Mesendoderm (in vitro differentiated cells): ENCODE data around the gene ZNF341.

Experiments
- DNase-seq: peaks from one replicate; pipeline ENCODE4 v3.0.0; 2013
- H2AK5ac ChIP-seq: 2 replicates; pipeline ENCODE4 v1.6.1; 2013; ENCODE audit warnings: low read length, inconsistent platforms
- H2BK120ac ChIP-seq: 2 replicates; pipeline ENCODE4 v1.6.1; 2013; ENCODE audit warnings: low read depth, mild to moderate bottlenecking, low read length, moderate library complexity, mixed read lengths
- H2BK15ac ChIP-seq: replicated peaks from 2 replicates; pipeline ENCODE4 v1.6.1; 2013; ENCODE audit warnings: low read depth, mild to moderate bottlenecking, moderate library complexity
- H2BK5ac ChIP-seq: 2 replicates; pipeline ENCODE4 v1.6.1; 2013; ENCODE audit warnings: low read length, inconsistent platforms
- H3K18ac ChIP-seq: 2 replicates; pipeline ENCODE4 v1.6.1; 2013; ENCODE audit warnings: mild to moderate bottlenecking, low read length, mixed read lengths
- H3K23ac ChIP-seq: one replicate; pipeline ENCODE4 v1.6.1; 2013; ENCODE audit warnings: low read length
- H3K27ac ChIP-seq: 2 replicates; pipeline ENCODE4 v1.5.1; 2013; ENCODE audit warnings: low read depth, mild to moderate bottlenecking, inconsistent platforms, low read length, moderate library complexity
- H3K27me3 ChIP-seq: 2 replicates; pipeline ENCODE4 v1.6.1; 2013; ENCODE audit warnings: low read length, control low read depth, mild to moderate bottlenecking, inconsistent platforms; ENCODE audit not compliant: insufficient read depth, poor library complexity
- H3K36me3 ChIP-seq: 2 replicates; pipeline ENCODE4 v1.6.1; 2013; ENCODE audit warnings: low read length, inconsistent platforms; ENCODE audit not compliant: control insufficient read depth, insufficient read depth
- H3K4ac ChIP-seq: one replicate; pipeline ENCODE4 v1.6.1; 2013; ENCODE audit warnings: low read depth, mild to moderate bottlenecking, low read length, moderate library complexity
- H3K4me1 ChIP-seq: 2 replicates; pipeline ENCODE4 v1.6.1; 2013; ENCODE audit warnings: low read depth, low read length, inconsistent platforms; ENCODE audit not compliant: control insufficient read depth
- H3K4me2 ChIP-seq: 2 replicates; pipeline ENCODE4 v1.6.1; 2013; ENCODE audit warnings: low read length
- H3K4me3 ChIP-seq: 2 replicates; pipeline ENCODE4 v1.5.1; 2013; ENCODE audit warnings: mild to moderate bottlenecking, low read length
- H3K56ac ChIP-seq: one replicate; pipeline ENCODE4 v1.6.1; 2013; ENCODE audit warnings: low read length
- H3K79me1 ChIP-seq: 2 replicates; pipeline ENCODE4 v1.6.1; 2013; ENCODE audit warnings: low read length, inconsistent platforms
- H3K79me2 ChIP-seq: 2 replicates; pipeline ENCODE4 v1.6.1; 2013; ENCODE audit warnings: mild to moderate bottlenecking, low read length; ENCODE audit not compliant: control insufficient read depth, insufficient read depth
- H3K9ac ChIP-seq: 2 replicates; pipeline ENCODE4 v1.6.1; 2013; ENCODE audit warnings: low read length, inconsistent platforms
- H4K5ac ChIP-seq: one replicate; pipeline ENCODE4 v1.6.1; 2013; ENCODE audit warnings: low read length
- H4K8ac ChIP-seq: one replicate; pipeline ENCODE4 v1.6.1; 2013; ENCODE audit warnings: low read depth, mild to moderate bottlenecking, control low read depth, low read length, moderate library complexity
- WGBS: extraction: QIAGEN DNeasy Blood & Tissue Kit; methylation state at CpG from one replicate; pipeline ENCODE4 v1.1.7; 2013; ENCODE audit warnings: low lambda C conversion rate, missing lambda C conversion rate; ENCODE audit not compliant: insufficient coverage; ENCODE audit errors: extremely low coverage; 5-methylcytosine and 5-hydroxymethylcytosine counted together

ZNF341 gene

GRCh38 chr20:33765592-33765991 is 33.8 kb downstream of the ZNF341 start:
- Histone ChIP-seq H3K56ac (no peak overlapping the region), H3K9ac (no peak overlapping the region), H3K4me1 (no peaks in the 10 kb centered on the region), H3K79me2 (no peaks in the 10 kb centered on the region), H3K27me3 (no peaks in the 10 kb centered on the region), H2BK120ac (no peak overlapping the region), H4K8ac (no peak overlapping the region), H3K27ac (no peak overlapping the region), H3K23ac (no peak overlapping the region), H3K18ac (no peak overlapping the region), H3K4ac (no peak overlapping the region), H3K79me1 (no peaks in the 10 kb centered on the region), H3K4me3 (no peak overlapping the region), H2BK15ac (no peak overlapping the region), H3K36me3 (no peaks in the 10 kb centered on the region), H2AK5ac (no peak overlapping the region), H2BK5ac (no peak overlapping the region), H3K4me2 (no peak overlapping the region), H4K5ac (no peak overlapping the region)
- DNase-seq: no peak
- no CpG with 5 or more reads among the region's 5 CpGs for WGBS

DNA sequence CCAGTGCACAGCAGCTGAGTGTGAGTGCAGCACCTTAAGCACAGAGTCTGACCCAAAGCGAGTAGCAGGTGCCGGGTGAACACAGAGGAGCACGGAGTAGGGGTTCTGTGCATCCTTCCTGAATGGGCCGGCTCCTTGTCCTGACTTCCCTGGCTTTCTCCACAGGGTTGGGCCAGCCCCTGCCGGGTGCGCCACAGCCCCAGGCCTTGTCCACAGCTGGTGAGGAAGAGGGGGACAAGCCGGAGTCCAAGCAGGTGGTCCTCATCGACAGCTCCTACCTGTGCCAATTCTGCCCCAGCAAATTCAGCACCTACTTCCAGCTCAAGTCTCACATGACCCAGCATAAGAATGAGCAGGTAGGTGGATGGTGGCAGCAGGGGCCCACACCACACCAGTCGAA is 34.9 kb downstream of the ZNF341 start:
- no peak overlapping the region for H4K5ac ChIP-seq
- no CpG with 5 or more reads among the region's 9 CpGs for WGBS
- H3K9ac ChIP-seq: no peak overlapping the region
- no peak overlapping the region for H3K18ac ChIP-seq
- H3K36me3 ChIP-seq: no peaks in the 10 kb centered on the region
- no peak overlapping the region for H3K4ac ChIP-seq
- H4K8ac ChIP-seq: no peak overlapping the region
- H3K4me3 ChIP-seq: no peak overlapping the region
- no peak overlapping the region for H2BK5ac ChIP-seq
- H2BK15ac ChIP-seq: no peak overlapping the region
- H3K4me1 ChIP-seq: no peaks in the 10 kb centered on the region
- no peak overlapping the region for H3K23ac ChIP-seq
- H2BK120ac ChIP-seq: no peak overlapping the region
- H3K79me1 ChIP-seq: no peaks in the 10 kb centered on the region
- no peak overlapping the region for H3K56ac ChIP-seq
- DNase-seq: no peak
- no peak overlapping the region for H3K27ac ChIP-seq
- no peak overlapping the region for H3K4me2 ChIP-seq
- no peaks in the 10 kb centered on the region for H3K79me2 ChIP-seq
- H3K27me3 ChIP-seq: no peaks in the 10 kb centered on the region
- H2AK5ac ChIP-seq: no peak overlapping the region

GRCh38 chr20:33767777-33768138 is 36.0 kb downstream of the ZNF341 start:
- Histone ChIP-seq H3K4me2 (no peak overlapping the region), H3K23ac (no peak overlapping the region), H3K4me3 (no peak overlapping the region), H2AK5ac (no peak overlapping the region), H3K4me1 (no peaks in the 10 kb centered on the region), H3K79me1 (no peaks in the 10 kb centered on the region), H3K4ac (no peak overlapping the region), H3K36me3 (no peaks in the 10 kb centered on the region), H3K27me3 (no peaks in the 10 kb centered on the region), H3K9ac (no peak overlapping the region), H3K79me2 (no peaks in the 10 kb centered on the region), H2BK5ac (no peak overlapping the region), H2BK15ac (no peak overlapping the region), H4K5ac (no peak overlapping the region), H3K18ac (no peak overlapping the region), H4K8ac (no peak overlapping the region), H2BK120ac (no peak overlapping the region), H3K27ac (no peak overlapping the region), H3K56ac (no peak overlapping the region)
- no CpG with 5 or more reads among the region's 2 CpGs for WGBS
- no peak for DNase-seq

GRCh38 chr20:33769043-33769442 is 37.2 kb downstream of the ZNF341 start:
- no CpG with 5 or more reads among the region's 4 CpGs for WGBS
- no peaks in the 10 kb centered on the region for H3K27me3 ChIP-seq
- no peak for DNase-seq
- H3K36me3 ChIP-seq: no peaks in the 10 kb centered on the region
- H2AK5ac ChIP-seq: no peak overlapping the region
- H3K79me1 ChIP-seq: no peaks in the 10 kb centered on the region
- no peak overlapping the region for H3K27ac ChIP-seq
- no peak overlapping the region for H2BK5ac ChIP-seq
- H3K79me2 ChIP-seq: no peaks in the 10 kb centered on the region
- H2BK120ac ChIP-seq: no peak overlapping the region
- H2BK15ac ChIP-seq: no peak overlapping the region
- H4K8ac ChIP-seq: no peak overlapping the region
- H3K9ac ChIP-seq: no peak overlapping the region
- no peak overlapping the region for H3K4ac ChIP-seq
- no peak overlapping the region for H3K4me2 ChIP-seq
- H3K18ac ChIP-seq: no peak overlapping the region
- no peak overlapping the region for H3K23ac ChIP-seq
- no peak overlapping the region for H4K5ac ChIP-seq
- H3K4me1 ChIP-seq: no peaks in the 10 kb centered on the region
- H3K4me3 ChIP-seq: no peak overlapping the region
- no peak overlapping the region for H3K56ac ChIP-seq

- Histone ChIP-seq H2BK120ac (no peak overlapping the region), H3K18ac (no peak overlapping the region), H3K27me3 (no peaks in the 10 kb centered on the region), H3K4me2 (no peak overlapping the region), H3K79me1 (no peaks in the 10 kb centered on the region), H4K5ac (no peak overlapping the region), H3K23ac (no peak overlapping the region), H3K56ac (no peak overlapping the region), H4K8ac (no peak overlapping the region), H3K36me3 (no peaks in the 10 kb centered on the region), H2AK5ac (no peak overlapping the region), H3K4me3 (no peak overlapping the region), H2BK15ac (no peak overlapping the region), H3K9ac (no peak overlapping the region), H3K27ac (no peak overlapping the region), H3K4me1 (no peaks in the 10 kb centered on the region), H3K79me2 (no peaks in the 10 kb centered on the region), H2BK5ac (no peak overlapping the region), H3K4ac (no peak overlapping the region)
- no CpG with 5 or more reads among the region's 10 CpGs for WGBS
- no peak for DNase-seq
These were observed 38.2 kb downstream of the ZNF341 start for GRCh38 chr20:33770005-33770404.

DNA sequence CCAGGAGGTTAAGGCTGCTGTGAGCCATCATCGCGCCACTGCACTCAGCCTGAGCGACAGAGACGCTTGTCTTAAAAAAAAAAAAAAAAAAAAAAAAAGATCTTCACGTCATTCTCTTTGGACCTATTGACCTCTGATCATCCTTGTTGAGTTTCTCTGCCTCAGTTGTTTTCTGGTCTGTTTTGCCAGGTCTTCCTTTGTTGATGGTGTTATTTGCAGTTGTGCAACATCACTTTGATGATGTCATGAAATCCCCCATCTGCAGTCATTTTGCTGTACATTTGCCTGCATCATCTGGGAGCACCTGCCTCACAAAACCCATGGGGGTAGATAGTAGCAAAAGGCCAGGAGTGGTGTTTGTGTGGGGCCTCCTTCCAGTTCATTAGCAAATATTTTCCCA is 40.1 kb downstream of the ZNF341 start:
- Histone ChIP-seq H3K4me3 (no peak overlapping the region), H2AK5ac (no peak overlapping the region), H2BK15ac (no peak overlapping the region), H3K23ac (no peak overlapping the region), H3K4ac (no peak overlapping the region), H3K9ac (no peak overlapping the region), H3K27ac (no peak overlapping the region), H3K27me3 (no peaks in the 10 kb centered on the region), H4K5ac (no peak overlapping the region), H3K79me1 (no peaks in the 10 kb centered on the region), H3K79me2 (no peaks in the 10 kb centered on the region), H3K56ac (no peak overlapping the region), H2BK5ac (no peak overlapping the region), H3K4me1 (no peaks in the 10 kb centered on the region), H3K18ac (no peak overlapping the region), H2BK120ac (no peak overlapping the region), H3K36me3 (no peaks in the 10 kb centered on the region), H3K4me2 (no peak overlapping the region), H4K8ac (no peak overlapping the region)
- no CpG with 5 or more reads among the region's 5 CpGs for WGBS
- no peak for DNase-seq
